T-helper 22 cell (primary cell): Measurements from ENCODE around the gene RPS24.
"Not testable (repeated sequence)": the region's sequence is repeated elsewhere in the genome, so short reads cannot be mapped to it uniquely, and the experiment has no call there.

ENCODE experiments used
- DNase-seq: peaks from one replicate; pipeline ENCODE4 v3.0.0-alpha.2; 2020; ENCODE audit warnings: low read depth

The RPS24 gene

GRCh38 chr10:78053211-78053868 lies 19.7 kb downstream of the RPS24 start:
- DNase-seq: no peak

DNA sequence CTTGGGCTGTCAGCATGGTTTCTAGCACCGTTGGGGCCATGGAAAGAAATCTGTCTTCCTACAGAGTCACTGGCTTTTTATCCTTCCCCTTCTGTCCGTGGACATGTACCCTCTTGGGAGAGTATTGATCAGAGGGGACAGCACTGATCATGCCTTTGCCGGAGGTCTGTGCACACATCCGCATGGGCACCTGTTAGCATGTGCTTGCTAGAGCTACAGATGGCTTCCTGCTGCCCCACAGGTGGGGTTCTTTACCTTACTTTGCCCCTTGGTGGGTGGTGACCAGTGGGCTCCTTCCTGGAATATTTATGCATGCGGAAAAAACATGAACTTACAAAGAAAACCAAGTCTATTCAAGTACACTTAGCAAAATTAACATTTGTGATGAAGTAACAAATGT lies 24.9 kb downstream of the RPS24 start:
- DNase-seq: no peak

DNA sequence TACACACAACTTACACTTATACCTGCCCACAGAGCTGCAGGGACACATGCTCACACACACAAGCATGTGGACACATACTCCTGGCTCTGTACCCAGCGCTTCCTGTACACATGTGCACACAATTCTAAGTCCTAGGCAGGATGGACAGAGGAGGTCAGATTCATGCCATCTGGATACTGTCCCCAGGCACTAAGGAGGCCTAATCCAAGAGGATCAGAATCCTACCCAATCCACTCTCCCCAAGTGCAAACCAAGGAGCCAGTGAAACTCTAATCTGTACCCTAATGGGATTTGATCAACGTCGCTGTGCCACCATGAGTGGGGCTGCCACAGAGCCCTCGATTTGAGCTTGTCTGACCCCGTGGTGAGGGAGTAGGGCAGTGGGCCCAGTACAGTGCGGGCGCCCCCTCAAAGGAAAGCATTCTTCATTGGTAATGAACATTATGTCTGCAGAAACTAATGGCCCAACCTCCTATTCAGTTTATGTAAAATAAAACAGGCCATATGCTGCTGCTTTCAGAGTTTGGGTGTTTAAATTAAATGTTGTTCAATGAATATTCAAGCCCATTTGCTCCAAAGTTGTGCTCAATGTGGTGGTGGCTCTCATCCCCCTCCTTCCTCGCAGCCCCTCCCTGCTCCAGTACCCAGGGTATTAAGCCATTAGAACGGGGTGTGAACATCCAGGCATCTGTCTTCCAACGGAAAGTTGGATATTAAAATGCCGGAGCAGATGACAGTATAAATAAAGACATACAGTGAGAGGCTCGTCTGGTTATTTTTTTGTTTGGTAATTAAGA lies 26.4 kb downstream of the RPS24 start:
- DNase-seq: no peak

GRCh38 chr10:78062296-78062695 lies 28.6 kb downstream of the RPS24 start:
- no peak for DNase-seq

- DNase-seq: no peak
These were observed 29.6 kb downstream of the RPS24 start for GRCh38 chr10:78063236-78063635.

DNA sequence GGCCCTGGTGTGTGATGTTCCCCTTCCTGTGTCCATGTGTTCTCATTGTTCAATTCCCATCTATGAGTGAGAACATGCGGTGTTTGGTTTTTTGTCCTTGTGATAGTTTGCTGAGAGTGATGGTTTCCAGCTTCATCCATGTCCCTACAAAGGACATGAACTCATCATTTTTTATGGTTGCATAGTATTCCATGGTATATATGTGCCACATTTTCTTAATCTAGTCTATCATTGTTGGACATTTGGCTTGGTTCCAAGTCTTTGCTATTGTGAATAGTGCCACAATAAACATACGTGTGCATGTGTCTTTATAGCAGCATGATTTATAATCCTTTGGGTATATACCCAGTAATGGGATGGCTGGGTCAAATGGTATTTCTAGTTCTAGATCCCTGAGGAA lies 31.3 kb downstream of the RPS24 start:
- DNase-seq: not testable (repeated sequence)

- no peak for DNase-seq
These were observed 31.9 kb downstream of the RPS24 start for GRCh38 chr10:78065611-78066010.

- DNase-seq: no peak
These were observed 32.3 kb downstream of the RPS24 start for GRCh38 chr10:78066012-78066411.

DNA sequence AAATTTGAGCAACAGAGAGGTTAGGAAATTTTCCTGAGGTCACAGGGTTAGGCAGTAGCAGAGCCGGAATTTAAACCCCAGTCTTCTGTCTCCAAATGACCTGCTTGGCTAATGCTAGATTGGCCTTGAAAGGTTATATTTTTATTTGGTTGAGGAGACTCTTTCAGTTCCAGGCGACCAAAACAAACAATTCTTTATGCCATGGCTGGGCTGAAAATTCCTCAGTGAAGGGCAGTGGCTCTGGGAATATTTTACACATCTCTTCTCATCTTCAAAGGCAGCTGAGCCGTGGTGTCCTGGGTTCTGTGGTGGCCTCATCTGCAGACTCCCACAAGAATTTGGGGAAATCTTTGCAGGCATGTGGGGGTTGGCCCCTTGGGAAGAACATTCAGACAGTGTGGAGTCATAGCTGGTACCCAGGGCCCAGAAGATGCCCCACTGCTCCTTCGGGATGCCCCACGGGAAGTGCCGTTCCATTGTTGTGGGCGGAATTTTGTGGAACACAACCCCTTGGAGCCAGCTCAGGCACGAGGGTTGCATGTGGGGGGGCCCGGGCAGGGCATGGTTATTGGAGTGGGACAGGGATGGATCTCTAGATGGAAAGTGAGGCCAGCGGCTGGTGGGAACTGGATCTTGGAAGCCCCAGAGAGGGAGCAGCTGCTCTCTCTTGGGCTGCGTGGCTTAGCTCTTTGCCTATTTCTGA lies 33.2 kb downstream of the RPS24 start:
- DNase-seq: no peak

DNA sequence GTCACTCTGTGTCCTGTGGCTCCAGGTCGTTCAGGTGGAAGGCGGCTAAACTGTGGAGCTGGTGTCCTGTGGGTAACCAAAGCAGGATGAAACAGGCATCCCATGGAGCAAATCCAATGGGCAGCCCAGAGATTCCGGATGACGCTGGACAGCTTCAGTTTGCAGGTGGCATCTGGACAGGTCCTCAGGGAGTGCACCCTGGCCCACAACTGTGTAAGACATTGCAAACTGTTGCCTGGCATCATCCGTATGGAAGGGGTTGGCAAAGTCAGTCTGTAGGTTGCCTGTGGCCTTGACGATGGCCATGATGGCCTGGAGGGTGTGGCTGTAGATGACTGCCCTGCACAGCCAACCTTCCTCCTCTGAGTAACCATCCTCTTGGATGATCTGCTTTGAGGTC lies 35.5 kb downstream of the RPS24 start:
- DNase-seq: no peak

DNA sequence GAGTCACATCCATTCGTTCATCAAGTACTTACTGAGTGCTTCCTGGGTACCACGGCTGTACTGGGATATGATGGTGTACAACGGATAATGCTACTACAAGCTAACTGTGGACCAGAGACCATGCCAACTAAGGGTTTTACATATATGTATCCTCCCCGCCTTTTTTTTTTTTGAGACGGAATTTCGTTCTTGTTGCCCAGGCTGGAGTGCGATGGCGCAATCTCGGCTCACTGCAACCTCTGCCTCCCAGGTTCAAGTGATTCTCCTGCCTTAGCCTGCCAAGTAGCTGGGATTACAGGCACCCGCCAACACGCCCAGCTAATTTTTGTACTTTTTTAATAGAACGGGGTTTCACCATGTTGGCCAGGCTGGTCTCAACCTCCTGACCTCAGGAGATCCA lies 36.4 kb downstream of the RPS24 start:
- DNase-seq: not testable (repeated sequence)

DNA sequence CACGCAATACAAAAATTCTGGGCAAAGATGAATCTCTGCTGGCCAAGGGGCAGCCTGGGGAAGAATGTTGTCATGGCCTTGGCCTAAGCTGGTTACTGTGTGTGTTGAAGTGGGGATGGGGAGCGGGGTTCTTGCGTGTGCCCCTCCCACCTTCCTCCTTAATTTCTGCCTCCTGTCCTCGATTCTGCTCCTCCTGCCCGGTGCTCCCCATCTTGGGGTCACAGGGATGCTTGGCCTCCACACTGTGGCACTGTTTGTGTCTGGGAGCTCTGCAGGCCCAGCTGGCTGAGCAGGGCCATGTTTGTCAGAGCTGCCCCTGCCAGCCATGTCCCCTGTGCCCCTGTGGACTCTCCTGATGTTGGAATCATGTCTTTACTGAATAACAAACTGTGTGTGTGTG lies 37.1 kb downstream of the RPS24 start:
- no peak for DNase-seq

- DNase-seq: no peak
These were observed 37.6 kb downstream of the RPS24 start for GRCh38 chr10:78071140-78071856.

DNA sequence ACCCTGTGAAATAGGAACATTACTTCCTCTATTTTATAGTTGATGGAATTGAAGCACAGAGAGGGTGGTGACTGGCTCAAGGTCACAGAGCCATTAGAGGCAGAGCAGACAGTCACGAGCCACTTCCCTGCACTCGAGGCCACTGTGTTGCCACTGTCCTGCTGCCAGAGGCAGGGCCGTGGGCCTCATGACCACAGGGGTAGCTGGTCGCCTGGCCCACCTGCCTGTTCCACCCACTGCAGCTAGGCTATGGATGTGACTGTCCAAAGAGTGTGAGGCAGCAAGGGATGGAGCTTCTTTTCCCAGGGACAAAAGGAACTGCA lies 38.2 kb downstream of the RPS24 start:
- no peak for DNase-seq

- no peak for DNase-seq
These were observed 38.8 kb downstream of the RPS24 start for GRCh38 chr10:78072504-78072903.

DNA sequence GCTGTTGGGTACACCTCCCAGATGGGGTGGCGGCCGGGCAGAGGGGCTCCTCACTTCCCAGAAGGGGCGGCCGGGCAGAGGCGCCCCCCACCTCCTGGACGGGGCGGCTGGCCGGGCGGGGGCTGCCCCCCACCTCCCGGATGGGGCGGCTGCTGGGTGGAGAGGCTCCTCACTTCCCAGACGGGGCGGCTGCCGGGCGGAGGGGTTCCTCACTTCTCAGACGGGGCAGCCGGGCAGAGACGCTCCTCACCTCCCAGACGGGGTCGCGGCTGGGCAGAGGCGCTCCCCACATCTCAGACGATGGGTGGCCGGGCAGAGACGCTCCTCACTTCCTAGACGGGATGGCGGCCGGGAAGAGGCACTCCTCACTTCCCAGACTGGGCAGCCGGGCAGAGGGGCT lies 42.1 kb downstream of the RPS24 start:
- DNase-seq: not testable (repeated sequence)

DNA sequence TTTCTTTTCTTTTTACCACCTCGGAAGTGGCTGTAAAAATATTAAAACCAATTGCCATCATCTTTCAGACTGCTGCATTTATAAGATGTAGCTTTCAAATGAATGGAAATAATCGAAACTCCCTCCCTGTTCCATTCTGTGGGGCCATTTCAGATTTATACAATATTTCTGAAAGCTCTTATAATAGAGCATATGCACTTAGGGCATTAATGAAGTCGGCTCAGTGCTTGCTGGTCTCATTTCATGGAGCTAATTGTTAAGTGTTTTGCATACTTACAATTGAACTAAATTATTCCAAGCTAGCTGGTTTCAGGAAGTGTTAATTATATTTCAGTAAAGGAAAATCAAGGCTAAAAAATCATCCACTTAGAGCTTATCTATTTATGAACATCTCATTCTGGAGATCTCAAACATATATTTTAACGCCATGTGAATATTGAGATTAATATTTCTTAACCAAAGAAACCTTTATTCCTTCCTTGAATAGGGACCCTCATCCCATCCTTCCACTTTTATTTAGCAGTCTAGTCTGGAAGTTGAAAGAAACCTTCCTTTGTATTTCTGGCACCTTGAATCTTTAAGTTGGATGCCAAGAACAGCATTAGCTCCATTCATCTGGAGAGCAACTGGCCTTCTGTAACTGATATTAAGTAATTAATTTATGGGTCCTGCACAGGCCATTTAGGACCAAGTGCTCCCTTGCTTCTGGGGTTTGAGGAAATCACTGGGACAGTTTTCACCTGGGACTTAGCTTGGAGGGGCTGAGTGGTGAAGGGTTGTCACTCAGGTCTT lies 45.1 kb downstream of the RPS24 start:
- DNase-seq: no peak

DNA sequence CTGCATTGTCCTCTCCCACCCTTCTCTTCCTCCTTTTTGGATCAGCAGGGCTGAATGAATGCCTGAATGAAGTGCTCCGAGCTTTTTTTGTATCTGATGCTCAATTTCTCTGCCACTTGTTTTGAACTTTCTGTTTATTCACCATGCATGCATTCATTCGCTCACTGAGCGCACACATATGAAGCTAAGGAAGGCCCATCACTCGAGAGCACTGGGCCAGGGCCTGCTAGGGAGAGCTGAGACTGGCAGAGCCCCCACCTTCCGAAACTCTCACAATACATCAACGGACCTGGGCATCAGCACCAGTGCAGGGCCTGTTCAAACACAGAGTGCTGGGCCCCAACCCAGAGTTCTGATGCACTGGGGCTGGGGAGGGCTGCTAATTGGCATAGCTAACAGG lies 45.7 kb downstream of the RPS24 start:
- no peak for DNase-seq

DNA sequence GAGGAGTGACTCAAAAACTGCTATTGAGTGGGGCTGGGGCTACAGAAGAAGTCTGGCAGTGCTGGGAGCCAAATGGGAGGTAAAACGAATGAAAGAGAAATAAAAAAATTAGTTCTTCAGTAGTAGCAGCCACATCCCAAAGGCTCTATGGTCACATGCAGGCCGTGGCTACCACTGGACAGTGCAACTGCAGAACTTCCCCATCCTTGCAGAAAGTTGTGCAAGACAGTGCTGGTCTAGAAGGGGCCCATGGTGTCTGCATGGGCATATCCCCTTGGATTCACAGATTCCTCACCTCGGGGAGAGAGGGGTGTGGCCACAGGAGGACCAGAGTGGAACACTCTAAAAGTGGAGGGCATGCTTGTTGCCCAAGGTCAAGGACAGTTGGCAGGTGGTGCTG lies 47.6 kb downstream of the RPS24 start:
- no peak for DNase-seq

DNA sequence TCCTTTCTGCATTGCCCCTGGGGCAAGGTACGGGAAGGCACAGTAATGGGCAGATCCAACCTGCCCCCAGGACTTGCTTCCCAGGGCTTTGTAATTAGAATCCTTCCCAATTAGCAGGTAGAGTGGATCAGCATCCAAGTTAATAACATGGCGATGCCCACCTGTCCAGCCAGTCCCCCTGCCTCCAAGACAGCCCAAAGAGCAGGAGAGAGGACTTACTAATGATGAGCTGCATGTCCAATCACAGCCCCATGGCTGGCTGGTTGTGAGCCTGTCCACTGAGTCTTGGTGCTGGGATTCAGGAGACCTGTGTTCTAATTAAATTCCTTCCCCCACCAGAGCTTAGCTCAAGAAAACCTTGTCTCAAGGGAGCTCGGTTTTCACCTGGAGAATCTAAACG lies 49.0 kb downstream of the RPS24 start:
- DNase-seq: no peak
